Stimulated activated naive CD8-positive, alpha-beta T cell treated with anti-CD3 and anti-CD28 coated beads, Interleukin-15, Interleukin-2, amounts not matched to agents 100 U/mL and 50 U/mL, for 24 hours (primary cell): Measurements from ENCODE around the gene CARNS1.

Experiments
- ATAC-seq: fragments of 150-1000 bp; cut with Tn5 transposase; one replicate; pipeline ENCODE4 v1.10.0; 2021
- DNase-seq: peaks from one replicate; pipeline ENCODE4 v3.0.0; 2021

The CARNS1 gene

DNA sequence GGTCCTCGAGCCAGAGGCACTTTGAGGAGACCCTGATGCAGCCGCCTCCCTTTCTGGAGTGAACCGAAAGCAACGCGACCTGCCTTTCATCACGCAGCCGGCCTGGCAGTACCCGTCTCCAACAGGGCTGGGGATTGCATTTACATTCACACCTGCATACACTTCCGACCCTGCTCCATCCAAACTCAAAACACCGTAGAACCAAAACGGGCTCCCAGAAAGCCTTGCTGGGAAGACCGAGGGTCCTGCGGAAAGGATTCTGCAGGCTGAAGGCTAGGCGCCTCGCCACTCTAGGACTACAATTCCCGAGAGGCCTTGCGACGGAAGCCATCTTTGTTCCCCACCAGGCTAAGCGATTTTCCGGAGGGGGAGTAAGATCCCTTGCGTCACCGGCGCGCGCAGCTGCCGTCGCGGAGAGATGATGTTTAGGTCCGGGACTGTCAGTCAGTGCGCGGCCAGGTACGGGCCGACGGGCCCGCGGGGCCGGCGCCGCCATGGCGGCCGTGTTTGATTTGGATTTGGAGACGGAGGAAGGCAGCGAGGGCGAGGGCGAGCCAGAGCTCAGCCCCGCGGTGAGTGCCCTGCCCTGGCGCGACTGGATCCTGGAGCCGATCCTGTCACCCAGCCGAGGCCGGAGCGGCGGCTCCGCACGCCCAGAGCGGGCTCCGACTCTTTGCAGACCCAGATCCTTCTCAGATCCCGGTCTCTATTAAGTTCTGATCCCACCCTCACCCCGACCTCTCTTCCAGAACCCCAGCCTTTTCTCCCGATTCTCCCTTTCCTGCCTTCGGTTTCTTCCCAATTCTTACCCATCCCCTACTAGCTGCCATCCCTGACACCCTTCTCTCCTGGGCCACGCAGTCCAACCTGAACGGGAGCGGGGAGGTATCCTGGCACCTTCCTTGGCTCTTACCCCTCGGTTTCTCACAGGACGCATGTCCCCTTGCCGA, 12.8 kb downstream of the CARNS1 start, which contains the start of gene RPS6KB2:
Gene RPS6KB2, plus strand, starts transcription at position 443 of the 950 bp plus-strand sequence. Its CDS starts 52 bp downstream, at position 495.
- ATAC-seq (peak; percentile 91), DNase-seq (peak; percentile 100)

DNA sequence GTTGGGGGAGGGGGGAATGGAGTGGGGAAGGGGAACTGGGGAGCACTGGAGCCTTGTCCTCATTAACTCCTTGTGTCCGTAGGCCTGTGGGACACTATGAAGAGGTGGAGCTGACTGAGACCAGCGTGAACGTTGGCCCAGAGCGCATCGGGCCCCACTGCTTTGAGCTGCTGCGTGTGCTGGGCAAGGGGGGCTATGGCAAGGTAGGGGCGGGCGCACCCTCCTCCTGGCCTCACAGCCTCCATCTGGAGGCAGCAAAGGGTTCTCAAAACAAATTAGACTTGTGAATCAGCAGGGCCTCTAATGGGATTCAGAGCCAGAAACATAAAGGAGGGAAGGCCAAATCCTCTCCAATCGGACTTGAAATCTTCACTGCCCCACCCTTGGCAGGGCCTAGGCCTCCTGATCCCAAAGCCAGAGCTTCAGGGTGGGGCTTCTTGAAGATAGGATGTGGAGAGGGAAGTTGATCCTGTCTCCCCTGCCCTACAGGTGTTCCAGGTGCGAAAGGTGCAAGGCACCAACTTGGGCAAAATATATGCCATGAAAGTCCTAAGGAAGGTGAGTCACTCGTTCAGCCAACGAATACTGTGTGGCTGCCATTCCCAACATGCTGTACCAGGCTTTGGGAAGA, 13.7 kb downstream of the CARNS1 start:
- ATAC-seq (no peak), DNase-seq (peak; percentile 20)

DNA sequence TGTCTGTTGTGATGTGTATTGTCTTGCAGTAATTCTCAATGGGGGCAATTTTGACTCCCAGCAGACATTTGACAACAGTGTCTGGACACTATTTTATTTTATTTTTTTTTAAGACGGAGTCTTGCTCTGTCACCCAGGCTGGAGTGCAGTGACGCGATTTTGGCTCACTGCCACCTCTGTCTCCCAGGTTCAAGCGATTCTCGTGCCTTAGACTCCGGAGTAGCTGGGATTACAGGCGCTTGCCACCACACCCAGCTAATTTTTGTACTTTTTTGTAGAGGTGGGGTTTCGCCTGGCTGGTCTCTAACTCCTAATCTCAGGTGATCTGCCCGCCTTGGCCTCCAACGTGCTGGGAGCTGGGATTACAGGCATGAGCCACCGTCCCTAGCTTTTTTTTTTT, 14.2 kb downstream of the CARNS1 start:
- DNase-seq (no peak), ATAC-seq (no peak)

DNA sequence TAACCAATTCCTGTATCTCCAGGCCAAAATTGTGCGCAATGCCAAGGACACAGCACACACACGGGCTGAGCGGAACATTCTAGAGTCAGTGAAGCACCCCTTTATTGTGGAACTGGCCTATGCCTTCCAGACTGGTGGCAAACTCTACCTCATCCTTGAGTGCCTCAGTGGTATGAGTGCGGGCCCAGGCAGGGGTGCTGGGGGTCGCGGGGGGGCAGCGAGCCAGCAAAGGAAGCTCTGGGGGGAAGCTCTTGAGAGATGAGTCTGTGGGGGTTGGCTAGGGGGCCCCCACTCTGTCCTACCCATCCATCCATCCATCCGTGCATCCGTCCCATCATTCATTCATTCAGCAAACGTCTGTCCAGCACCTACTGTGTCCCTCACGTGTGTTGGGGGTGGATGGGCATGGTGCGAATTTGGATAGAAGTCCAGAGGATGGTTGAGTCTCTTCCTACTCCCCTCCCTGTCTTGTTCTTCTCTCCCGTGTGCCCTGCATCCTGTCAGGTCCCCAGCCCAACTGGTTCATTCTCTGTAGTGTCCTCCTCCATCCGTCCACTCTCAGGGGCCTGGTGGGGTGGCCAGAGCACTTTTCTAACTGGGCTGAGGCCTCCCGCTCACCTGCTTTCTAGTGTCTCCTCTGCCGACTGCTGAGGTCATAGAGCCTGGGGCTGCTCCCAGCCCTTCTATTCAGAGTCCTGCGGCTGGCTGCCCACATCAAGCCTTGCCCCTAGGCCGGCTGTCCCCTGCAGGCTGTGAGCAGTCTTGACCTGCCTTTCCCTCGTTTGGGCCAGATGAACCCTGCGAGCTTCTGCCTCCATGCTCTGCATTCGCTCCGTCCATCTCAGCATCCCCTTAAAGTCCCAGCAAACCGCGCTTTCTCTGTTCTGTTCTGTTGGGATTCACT, 16.1 kb downstream of the CARNS1 start:
- DNase-seq (no peak), ATAC-seq (no peak)

DNA sequence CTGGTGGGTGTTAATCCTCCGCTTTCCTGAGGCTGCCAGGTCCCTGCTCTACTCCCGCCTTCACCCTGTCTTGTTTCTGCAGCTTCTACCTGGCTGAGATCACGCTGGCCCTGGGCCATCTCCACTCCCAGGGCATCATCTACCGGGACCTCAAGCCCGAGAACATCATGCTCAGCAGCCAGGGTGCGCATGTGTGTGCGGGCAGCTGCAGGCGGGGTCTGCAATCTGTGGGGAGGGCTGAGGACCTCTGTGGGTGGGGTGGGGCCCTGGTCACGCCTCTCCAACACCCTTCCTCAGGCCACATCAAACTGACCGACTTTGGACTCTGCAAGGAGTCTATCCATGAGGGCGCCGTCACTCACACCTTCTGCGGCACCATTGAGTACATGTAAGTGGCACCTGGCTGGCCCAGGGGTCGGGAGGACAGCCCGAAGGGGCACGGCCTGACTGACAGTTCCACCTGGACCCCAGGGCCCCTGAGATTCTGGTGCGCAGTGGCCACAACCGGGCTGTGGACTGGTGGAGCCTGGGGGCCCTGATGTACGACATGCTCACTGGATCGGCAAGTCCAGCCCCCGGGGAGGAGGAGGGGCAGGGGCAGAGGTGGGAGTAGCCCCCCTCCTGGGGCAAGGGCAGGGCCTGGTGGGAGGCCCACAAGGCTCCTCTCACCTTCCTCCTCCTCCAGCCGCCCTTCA, 17.3 kb downstream of the CARNS1 start:
- DNase-seq (no peak), ATAC-seq (no peak)

DNA sequence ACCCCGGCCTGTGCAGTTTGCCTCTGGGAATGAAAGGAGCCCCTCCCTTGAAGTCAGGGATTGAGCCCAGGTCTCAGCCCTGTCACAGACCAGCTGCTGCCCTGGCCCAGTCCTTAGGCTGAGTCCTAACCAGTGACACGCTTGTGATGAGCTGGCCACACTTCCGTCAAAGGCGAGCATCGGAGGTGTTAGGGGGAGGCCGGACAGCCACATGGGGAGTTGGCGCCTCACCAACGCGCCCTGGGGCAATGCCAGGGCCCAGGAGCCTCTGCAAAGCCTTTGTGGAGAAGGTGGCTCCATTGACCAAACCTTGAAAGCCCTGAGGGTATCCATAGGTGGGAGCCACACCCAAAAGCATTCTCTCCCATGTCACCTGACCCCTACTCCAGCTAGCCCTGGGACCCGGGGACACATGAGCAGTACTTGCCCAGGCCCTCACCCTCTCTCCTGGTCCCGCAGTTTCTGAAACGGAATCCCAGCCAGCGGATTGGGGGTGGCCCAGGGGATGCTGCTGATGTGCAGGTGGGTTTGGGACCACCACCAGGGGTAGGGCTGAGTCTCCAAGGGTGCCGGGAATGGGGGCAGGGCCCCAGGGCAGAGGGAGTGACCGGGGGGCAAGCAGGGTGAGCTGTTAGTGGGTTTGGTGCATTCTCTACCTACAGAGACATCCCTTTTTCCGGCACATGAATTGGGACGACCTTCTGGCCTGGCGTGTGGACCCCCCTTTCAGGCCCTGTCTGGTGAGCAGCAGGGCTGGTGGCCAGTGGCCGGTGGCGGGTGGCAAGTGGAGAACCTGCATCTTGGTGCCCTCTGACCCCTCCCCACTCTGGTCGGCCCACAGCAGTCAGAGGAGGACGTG, 18.3 kb downstream of the CARNS1 start:
- ATAC-seq, result no peak
- DNase-seq, result peak; percentile 42

DNA sequence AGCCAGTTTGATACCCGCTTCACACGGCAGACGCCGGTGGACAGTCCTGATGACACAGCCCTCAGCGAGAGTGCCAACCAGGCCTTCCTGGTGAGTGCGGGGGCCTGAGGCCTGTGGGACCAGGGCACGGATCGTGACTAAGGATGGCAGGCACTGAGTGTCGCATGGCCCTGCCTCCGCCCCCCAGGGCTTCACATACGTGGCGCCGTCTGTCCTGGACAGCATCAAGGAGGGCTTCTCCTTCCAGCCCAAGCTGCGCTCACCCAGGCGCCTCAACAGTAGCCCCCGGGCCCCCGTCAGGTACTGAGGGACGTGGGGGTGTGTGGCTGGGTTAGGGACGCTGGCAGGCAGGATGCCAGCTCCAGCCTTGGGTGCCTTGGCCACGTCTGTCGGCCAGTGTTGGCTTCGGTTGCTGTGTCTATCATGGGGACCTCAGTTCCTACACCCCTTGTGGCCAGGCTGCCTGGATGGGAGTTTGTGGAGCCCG, 19.0 kb downstream of the CARNS1 start:
- DNase-seq (peak; percentile 59), ATAC-seq (peak; percentile 11)

DNA sequence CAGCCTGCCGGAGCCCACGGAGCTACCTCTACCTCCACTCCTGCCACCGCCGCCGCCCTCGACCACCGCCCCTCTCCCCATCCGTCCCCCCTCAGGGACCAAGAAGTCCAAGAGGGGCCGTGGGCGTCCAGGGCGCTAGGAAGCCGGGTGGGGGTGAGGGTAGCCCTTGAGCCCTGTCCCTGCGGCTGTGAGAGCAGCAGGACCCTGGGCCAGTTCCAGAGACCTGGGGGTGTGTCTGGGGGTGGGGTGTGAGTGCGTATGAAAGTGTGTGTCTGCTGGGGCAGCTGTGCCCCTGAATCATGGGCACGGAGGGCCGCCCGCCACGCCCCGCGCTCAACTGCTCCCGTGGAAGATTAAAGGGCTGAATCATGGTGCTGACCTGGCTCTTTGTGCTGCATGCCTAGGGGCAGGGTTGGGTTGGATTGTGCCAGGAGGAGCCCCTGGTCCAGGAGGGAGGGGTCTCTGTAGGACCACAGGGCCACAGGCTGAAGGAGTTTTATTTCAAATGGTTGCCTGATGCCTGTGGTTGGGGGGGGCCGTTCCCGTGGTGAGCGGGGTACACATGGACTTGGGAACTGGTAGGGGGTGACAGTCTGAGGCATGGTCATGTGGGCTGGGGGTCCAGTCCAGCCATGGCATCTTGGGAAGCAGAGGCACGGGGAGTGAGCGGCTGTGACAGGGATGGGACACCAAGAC, 19.7 kb downstream of the CARNS1 start:
- DNase-seq, result peak; percentile 73
- peak; percentile 6 for ATAC-seq

DNA sequence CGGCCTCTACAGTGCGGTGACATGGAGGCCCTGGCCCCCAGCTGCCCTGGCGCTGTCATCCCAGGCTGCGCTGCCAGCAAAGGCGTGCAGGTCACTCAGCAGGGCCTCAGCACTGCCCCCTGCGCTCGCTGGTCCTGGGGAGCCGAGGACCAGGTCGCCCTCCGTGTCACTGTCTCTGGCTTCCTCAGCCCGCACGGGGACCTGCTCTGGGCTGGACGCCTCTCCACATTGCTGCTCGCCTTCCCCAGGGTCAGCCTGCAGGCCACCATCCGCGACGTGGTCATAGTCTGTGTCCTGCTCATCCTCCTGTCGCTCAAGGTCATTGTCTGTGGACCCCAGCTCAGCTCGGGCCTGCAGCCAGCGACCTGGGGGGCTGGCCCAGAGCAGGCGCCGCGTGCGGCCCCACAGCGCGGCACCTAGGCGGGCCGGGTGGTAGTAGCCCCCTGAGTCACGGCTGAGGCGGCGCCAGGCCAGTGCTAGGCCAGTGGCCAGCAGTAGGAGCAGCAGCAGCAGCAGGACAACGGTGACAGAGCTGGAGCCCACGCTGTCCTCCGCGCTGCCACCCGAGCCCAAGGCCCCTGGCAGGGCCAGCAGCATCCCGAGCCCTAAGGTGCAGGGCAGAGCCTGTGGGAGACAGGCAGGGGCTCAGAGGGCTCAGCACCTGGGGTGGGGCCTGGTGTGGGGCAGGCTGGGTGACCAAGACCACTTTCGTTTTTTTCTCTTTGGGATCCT, 20.4 kb downstream of the CARNS1 start:
- peak; percentile 5 for ATAC-seq
- DNase-seq, result peak; percentile 36

DNA sequence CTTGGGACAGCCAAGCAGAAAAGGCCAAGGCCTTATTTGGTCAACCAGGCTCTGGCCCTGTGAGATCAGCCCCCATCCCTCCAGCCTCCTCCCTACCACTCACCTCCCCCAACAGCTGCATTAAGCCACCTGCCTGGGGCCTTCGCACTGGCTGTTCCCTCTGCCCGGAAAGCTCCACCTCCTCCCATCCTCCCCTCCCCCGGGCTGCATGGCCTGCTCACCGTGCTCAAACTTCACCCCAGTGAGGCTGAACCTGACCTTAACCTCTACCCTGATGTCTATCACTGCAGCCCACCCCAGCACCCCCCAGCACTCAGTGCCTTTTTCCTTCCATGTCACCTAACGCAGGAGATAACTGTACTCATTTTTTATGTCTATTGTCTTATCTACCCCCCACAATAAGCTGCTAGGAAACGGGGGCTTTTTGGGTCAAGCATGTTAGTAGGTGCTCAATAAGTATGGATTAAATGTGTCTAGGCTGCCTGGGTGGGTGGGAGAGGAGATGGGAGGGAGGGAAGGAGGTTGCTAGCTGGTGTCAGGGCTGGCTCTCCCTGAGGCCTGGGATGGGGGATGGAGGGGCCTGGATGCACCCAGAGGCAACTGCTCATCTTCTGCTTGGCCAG, 21.1 kb downstream of the CARNS1 start:
- ATAC-seq, result peak; percentile 45

DNA sequence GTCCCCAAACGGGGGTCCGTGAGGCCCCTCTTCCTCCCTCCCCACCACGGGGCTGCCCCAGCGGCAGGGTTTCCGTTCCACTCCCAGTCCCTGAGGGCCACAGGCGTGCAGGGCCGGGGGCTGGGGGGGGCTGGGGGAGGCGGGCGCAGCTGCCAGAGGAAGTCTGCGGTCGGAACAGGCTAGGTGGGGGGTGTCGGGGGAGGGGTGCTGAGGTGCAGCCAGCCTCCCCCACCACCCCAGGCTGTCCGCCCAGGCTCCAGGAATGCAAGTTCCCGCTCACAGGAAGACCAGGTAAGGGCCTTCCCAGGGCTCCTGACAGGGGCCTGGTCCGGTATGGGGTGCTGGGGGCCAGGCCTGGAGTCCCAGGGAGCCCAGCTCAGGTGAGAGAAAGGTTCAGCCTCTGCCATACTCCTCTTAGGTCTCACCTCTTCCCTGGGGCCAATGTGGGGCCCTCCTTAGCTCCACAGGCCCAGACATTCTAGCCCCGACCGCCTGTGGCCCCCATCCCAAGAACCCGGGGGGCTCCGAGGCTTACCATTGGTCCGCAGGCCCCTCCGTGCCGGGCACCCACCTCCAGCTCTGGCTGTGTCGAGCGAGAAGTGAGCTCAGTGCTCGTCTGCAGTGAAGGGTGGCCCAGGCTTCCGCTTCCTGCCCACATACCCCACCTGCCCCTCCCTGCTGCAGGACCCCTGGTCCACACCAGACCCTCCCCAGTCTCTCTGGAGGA, 21.8 kb downstream of the CARNS1 start, which contains the start of gene PTPRCAP:
Gene PTPRCAP, minus strand, starts transcription at position 601 of the 727 bp plus-strand sequence. Its CDS starts 63 bp downstream, at position 538.
- DNase-seq (peak; percentile 82), ATAC-seq (peak; percentile 10)

More for the DNA sequence above, 21.1 kb downstream of the CARNS1 start:
- peak; percentile 87 for DNase-seq

DNA sequence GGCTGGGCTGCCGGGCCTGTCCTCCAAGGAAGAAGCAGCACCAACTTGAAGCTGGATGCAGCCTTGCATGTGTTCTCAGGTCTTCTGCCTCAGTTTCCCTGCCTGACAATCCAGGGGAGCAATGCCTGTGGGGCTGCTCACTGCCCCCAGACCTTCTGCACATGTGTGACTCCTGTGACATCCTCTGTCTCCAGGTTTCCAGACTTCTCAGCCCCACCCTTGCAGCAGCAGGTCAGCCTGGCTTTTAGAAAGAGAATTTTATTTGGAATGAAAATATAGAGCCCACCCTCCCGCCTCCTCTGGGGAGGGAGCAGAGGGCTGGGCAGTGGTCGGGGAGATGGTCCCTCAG, 22.3 kb downstream of the CARNS1 start:
- no peak for ATAC-seq

DNA sequence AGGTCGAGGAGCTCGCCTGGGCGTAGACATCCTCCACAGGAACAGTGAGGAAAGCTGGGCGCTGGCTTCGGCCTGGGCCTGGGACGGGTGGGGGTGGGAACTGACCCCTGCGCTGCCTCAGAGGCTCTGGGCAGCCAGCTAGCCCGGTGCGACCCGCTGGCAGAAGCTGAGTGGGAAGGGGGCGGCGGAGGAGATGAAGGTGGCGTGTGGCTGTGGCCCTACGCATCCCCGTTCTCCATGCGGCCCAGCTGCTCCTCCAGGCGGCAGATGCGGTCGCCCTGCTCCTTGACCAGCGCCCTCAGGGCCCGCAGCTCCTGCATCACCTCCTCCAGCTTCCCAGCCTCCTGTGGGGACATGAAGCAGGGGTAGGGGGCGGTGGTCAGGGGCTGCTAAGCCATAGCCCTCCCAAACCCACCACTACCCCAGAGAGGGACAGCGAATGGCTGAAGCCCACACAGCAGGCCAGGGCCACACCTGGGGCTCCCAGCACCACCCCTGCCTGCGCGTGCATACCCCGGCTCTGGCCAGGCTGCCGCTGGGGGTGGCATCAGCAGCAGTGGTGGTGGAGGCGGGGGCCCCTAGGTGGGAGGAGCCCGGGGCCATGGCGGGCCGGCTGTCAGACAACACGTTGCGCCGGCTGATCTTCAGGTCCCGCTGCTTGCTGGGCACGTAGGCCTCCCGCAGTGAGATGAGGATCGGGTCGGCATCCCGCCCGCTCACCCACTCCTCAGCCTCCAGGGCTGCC, 22.9 kb downstream of the CARNS1 start:
- ATAC-seq, result peak; percentile 37
- peak; percentile 90 for DNase-seq

More for the DNA sequence above, 22.3 kb downstream of the CARNS1 start:
- no peak for DNase-seq

DNA sequence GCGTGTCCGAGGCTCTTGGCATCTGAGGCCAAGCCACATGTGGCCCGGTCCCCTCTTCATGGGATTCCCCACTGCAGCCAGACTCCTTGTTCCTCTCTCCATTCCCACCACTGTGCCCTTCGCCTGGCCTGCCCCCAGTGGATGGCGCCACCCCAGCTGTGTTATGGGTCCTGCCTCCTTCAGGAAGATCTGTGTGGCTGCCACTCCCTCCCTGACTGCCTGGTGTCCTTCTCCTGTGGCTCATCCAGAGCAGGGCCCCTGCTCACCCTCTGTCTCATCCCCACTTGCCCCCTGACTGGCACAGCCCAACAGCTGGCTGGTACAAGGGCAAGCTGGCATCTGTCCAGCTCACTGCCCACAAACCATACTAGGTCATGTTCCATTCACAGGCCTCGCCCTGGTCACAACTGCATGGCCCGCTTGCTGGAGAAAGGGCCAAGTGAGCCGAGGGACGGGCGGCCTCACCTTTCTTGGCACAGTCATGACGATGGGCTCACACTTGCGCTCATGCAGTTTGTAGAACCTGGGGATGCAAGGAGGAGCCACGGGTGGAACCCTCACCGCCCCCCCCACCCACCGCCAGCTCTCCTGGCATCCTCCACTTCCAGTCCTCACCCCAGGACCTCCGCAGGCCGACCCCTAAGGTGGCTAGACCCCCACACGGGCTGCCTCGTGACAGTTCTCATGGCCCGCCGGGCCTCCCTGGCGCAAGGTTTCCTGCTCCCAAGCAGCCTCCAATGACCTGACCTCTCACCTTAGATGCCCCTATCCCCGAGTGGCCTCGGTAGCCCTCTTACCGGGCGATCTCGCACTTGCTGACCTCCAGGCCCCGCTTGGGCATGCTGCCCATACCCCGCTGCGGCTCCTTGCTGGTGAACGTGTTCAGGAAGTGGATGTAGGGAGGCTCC, 24.1 kb downstream of the CARNS1 start:
- ATAC-seq (no peak), DNase-seq (peak; percentile 63)

DNA sequence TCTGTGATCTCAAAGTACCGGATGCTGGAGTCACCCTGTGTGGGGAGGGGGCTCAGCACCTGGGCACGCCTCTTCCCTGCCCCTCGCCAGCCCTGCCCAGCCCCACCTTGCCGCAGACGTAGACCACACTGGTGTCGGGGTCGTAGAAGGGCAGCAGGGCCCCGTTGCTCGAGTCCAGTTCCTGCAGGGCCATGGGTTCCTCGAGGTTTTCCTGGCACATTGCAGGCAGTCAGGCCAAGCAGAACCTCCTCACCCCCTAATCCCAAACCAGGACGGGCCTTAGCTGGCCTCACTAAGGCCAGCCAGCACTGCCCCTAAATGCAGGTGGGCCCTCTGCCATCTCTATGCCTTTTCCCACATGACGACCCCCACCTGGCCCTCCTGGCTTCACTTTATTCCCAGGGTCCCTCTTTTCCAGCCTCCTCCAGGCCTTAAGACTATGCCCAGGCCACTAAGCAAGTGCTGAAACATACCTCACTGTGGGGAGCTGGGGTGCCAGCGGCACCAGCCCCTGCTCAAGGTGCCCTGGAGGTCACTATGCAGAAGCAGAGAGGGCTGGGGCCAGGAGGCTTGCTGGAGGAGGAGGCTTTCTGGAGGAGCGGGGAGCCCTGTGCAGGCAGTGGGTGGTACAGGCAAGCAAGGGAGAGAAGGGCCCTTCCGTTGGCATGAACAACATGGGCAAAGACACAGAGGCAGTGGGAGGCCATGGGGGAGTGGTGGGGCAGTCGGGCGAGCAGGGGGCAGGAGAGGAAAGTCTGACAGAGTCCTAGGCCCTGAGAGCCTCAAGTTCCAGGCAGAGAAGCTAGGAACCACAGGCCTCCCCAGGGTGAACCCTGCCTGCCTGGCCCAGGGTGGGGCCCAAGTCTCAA, 25.0 kb downstream of the CARNS1 start:
- DNase-seq, result peak; percentile 27
- no peak for ATAC-seq
